Activated naive CD4-positive, alpha-beta T cell (primary cell): Measurements from ENCODE around the gene APOBEC3B.
A peak's percentile ranks its signal among the peaks of the same experiment; 100 is the strongest.
"Not testable (repeated sequence)": the region's sequence is repeated elsewhere in the genome, so short reads cannot be mapped to it uniquely, and the experiment has no call there.

ENCODE experiments used
- DNase-seq, 4 experiments: peaks; one replicate each; lab custom pipeline; 2025; lab: John Stamatoyannopoulos, UW

APOBEC3B gene

GRCh38 chr22:38967451-38968450, 14.4 kb upstream of the APOBEC3B start:
- DNase-seq = no peak

GRCh38 chr22:38968801-38969200, 13.3 kb upstream of the APOBEC3B start:
- no peak for DNase-seq

DNA sequence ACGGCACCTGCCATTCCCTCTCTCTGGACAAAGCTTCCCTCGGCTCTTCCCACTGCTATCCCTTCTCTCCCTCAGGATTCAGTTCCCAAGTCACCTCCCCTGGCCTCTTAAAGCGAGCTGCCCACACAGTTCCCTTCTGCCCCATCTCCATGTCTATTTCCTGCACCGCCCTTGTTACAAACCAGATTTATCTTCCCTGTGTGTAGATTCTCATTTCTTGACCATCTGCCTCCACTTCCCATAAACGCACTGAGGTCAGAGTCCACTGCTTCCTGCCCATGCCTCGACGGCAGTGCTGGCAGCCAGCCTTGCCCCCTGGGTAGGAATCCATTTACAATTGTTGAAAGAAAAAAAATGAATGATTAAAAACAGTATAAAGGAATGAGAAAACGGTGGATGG, 11.6 kb upstream of the APOBEC3B start:
- DNase-seq = no peak

DNA sequence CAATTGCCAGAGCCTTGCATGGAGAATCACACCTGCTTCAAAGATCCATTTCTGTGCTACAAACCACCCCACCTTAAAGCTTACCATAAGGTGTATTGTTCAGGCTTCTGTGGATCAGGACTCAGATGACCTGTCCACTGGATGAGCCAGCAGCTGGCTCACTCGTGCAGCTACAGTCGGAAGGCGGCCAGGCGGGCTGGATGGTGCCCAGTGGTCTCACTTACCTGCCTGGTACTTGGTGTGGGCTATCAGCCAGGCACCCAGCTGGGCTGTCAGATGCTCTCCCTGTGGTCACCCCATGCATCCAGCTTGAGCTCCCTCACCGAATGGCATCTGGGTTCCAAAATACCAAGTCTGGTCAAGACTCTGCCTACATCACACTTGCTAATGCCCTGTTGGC, 10.9 kb upstream of the APOBEC3B start:
- no peak for DNase-seq

DNA sequence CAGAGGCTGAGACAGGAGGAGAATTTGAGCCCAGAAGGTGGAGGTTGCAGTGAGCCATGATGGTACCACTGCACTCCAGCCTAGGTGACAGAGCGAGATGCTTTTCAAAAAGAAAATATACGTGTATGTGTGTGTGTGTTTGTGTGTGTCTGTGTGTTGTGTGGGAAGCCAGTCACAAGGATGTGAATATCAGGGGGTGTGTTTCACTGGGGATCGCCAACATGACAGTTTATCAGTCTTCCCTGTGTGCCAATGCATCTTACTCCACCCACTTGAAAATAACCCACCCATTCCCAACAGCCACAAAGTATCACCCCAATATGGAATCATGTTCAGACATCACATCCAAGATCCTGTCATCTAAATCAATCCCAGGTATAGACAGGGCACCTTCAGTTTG, 10.4 kb upstream of the APOBEC3B start:
- no peak for DNase-seq

GRCh38 chr22:38972558-38972957, 9.6 kb upstream of the APOBEC3B start:
- no peak for DNase-seq

GRCh38 chr22:38973289-38974169, 8.6 kb upstream of the APOBEC3B start:
- peak in 3 of 4 experiments; percentile 4 to 43 (median 19) for DNase-seq

GRCh38 chr22:38974170-38974825, 7.8 kb upstream of the APOBEC3B start:
- no peak for DNase-seq

DNA sequence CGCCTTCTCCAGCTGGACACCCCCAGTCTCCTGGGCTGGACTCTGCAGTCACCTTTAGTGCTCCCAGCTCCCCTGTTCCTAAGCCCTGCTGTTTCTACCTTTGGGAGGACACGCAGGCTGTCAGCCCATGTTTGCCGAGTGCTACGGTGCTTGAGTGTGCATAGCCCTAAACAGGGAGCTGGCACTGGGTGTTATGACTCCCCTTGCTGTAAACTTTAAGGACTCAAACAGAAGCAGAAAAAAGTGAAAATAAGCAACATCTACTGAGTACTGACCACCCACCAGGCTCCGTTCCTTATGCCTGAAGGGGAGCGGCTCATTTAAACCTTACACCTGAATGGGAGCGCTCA, 7.3 kb upstream of the APOBEC3B start:
- DNase-seq = no peak

DNA sequence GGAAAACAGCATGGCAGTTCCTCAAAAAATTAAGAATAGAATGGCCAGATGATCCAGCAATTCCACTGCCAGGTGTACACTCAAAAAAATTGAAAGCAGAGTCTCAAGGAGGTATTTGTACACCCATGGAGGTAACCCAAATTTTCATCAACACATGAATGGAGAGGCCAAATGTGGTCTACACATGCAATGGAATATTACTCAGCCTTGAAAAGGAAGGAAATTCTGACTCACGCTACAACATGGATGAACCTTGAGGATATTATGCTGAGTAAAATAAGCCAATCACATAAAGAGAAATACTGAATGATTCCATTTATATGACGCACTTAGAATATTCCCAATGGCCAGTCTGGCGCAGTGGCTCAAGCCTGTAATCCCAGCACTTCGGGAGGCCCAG, 4.9 kb upstream of the APOBEC3B start:
- not testable (repeated sequence) for DNase-seq

- DNase-seq = not testable (repeated sequence)
Measured at GRCh38 chr22:38980587-38980986, 1.6 kb upstream of the APOBEC3B start.

DNA sequence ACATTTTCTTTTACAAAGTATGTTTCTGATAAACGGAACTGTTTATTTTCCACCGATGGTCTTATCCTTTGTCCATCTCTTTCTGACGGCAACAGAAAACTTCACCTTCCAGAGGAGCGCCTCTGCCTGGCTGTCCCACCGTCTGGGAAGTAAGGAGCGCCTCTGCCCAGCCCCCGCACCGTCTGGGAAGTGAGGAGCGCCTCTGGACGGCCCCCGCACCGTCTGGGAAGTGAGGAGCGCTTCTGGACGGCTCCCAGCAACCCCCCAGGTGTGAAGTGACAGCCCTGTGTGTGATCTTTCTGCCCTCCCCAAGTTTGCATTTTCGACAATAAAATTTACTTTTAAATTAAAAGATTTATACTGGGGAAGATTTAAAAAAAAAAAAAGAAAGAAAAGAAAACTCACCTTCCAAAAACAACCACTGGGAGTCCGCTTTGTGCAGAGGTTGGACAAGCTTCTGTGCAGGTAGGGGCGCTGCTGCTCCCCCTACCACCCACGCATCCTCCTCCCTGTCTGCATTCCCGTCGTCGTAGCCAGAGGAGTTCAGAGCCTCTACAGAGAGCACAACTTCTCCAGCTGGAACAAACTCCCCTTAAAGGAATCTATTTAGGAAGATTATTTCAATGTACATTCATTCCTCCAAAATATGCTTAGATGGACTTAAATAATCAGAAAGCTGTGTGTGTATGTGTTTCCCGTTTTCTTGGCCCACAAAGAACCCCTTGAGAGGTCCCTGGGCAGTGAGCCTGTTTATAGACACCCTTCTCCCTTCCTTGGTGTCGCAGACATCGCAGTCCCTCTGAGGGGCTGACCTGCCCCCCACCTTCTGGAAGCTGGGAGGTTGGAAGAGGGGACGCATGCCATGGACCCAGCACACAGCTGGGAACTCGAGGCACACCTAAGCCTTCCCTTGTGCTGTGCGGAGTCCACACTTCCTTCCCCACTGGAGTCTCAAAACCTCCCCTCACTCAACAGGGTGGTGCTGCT, 849 bp upstream of the APOBEC3B start:
- no peak for DNase-seq

DNA sequence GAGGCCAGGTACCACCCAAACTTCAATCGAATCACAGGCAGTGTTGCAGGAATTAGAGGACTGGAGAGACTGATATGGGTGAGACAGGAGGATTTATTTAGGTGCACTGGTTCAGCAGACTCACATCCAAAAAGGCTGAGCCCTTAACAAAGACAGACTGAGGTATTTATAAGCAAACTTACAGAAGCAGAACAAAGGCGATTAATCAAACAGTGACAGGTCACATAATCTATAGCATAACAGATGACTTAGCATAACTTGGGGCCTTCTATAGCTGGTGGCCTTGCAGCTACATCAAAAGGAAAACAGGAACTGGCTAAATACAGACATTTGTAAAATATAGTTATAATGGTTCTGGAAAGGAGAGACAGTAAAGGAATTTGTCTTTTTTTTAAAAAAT, 2.1 kb downstream of the APOBEC3B start:
- no peak for DNase-seq

GRCh38 chr22:38984784-38985757, 2.9 kb downstream of the APOBEC3B start:
- peak in 3 of 4 experiments; percentile 14 to 54 (median 37) for DNase-seq

- DNase-seq = no peak
Measured at GRCh38 chr22:38986629-38987028, 4.5 kb downstream of the APOBEC3B start.

DNA sequence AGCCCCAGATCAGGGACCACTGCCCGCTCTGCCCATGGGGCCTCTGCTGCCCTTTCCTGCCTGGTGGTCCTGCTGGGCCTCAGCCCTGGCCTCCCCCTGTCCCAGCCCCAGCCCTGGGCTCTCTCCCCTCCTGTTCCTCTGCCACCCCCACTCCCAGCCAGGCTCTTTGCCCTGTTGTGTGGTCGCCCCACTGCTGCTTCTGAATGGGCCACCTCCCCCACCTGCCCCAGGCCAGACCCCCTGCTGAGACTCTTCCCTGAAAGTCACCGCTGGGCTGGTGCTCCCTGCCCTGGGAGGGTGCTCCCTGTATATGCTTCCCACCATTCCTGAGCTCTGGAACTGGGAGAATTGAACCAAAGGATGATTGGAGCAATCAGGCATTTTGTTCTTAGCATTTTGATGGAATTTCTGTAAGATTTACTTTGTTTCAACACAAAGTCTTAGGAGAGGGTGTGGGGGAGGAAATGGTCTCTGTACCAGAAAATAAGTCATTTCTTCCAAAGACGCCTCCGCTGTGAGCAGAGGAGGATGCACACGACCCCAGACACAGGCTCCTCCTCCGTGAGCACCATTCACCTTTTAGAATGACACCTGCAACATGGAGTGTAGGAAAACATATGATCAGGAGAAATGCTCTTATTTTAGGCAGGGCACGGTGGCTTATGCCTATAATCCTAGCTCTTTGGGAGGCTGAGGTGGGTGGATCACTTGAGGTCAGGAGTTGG, 5.2 kb downstream of the APOBEC3B start:
- DNase-seq = no peak

GRCh38 chr22:38989466-38989865, 7.3 kb downstream of the APOBEC3B start:
- DNase-seq = no peak

DNA sequence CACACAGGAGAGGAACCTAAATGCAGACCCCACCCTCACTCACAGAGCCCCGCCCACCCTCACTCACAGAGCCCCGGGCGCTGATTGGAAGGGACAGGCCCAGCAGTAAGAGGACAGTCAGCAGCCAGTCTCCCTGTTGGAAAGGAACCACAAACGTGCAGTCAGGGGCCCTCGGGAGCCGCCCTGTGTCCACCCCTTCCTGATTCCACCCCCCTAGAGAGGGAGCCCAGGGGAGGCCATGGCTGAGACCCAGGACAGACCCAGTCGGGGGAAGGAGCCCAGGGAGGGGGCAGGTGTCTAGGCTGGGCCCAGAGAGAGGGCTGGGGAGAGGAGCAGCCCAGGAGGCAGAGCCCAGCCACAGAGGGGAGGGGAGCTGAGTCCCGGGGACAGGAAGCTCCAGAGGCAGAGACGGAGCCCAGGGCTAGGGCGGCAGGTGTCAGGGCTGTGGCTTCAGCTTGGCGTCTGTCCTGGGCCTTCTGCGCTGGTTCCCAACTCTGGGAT, 10.8 kb downstream of the APOBEC3B start:
- not testable (repeated sequence) for DNase-seq

GRCh38 chr22:38996105-38996504, 14.0 kb downstream of the APOBEC3B start:
- DNase-seq = no peak
